Ovary (tissue), 9 donors: ENCODE measurements around the gene LRRC71. TPM values are rescaled to one million over a fixed set of nuclear protein-coding genes. Genes with fewer than 3 reads are reported as not detected.

Experiments used
- DNase-seq, 5 donors: peaks; one replicate each; pipeline ENCODE4 v3.0.0-alpha.2; 2019 to 2020
- H3K27ac ChIP-seq, 2 donors: fragments of 200-600 bp; one replicate each; pipeline versions ENCODE4 v1.5.1 to v1.8.0; 2019 to 2022
- H3K27me3 ChIP-seq: fragments of 200-600 bp; one replicate; pipeline ENCODE4 v1.8.0; 2022
- H3K36me3 ChIP-seq: fragments of 200-600 bp; sonication (generic); one replicate; pipeline ENCODE4 v1.5.1; 2019
- H3K4me1 ChIP-seq: one replicate; pipeline ENCODE4 v1.8.1; 2013; ENCODE audit warnings: mild to moderate bottlenecking, moderate library complexity; ENCODE audit not compliant: insufficient read depth
- H3K4me3 ChIP-seq: fragments of 200-600 bp; sonication (generic); one replicate; pipeline ENCODE4 v1.5.1; 2017
- H3K9me3 ChIP-seq, 2 donors: fragments of 200-600 bp in 1 of 2; sonication (generic) in 1 of 2; one replicate each; pipeline versions ENCODE4 v1.5.1 to v1.8.1; 2013 to 2019; ENCODE audit warnings: mild to moderate bottlenecking in 1 of 2, moderate library complexity in 1 of 2
- CTCF ChIP-seq, 3 donors: fragments of 450-650 bp in 2 of 3; fragments of 200-600 bp in 1 of 3; IDR thresholded peaks; one replicate each; pipeline versions ENCODE4 v1.5.1 to v1.8.0; 2016 to 2022; ENCODE audit warnings: antibody characterized with exemption in 3 of 3, mild to moderate bottlenecking in 1 of 3
- EP300 ChIP-seq: sonication (generic); formaldehyde crosslinking; IDR thresholded peaks from one replicate; pipeline ENCODE4 v1.6.1; 2017; ENCODE audit warnings: antibody characterized with exemption
- POLR2A ChIP-seq: fragments of 450-650 bp; IDR thresholded peaks from one replicate; pipeline ENCODE4 v1.6.1; 2017; ENCODE audit warnings: antibody characterized with exemption, mild to moderate bottlenecking, moderate library complexity
- WGBS, 3 donors: extraction: QIAGEN DNeasy Blood & Tissue Kit in 1 of 3; methylation state at CpG; one replicate each; pipeline versions ENCODE4 v1.1.5 to v1.1.7; 2013 to 2017; 5-methylcytosine and 5-hydroxymethylcytosine counted together
- intact Hi-C, 4 donors: fragments of 100-400 bp; cut with DNase I; formaldehyde crosslinking; loops; one replicate each; pipeline versions ENCODE4 v1.11.0 to v1.15.1; 2022 to 2023
- polyA plus RNA-seq, 2 donors: library from polyadenylated mRNA; stranded (reverse); fragments of 200-250 nt in 1 of 2; fragments of 350-450 nt in 1 of 2; fragmentation: Illumina TruSeq in 1 of 2; extraction: RNeasy Lipid Tissue Mini Kit (QIAGEN cat#74804) in 1 of 2; gene quantifications; one replicate each; pipeline ENCODE4 v1.2.3, GENCODE V29; 2013 to 2014
- total RNA-seq, 7 donors: library from RNA; depleted of rRNA in 2 of 7; stranded (reverse); fragments of >200 nt in 2 of 7; fragmentation: NEBNext Ultra II Directional in 3 of 7; extraction: Animal tissue kit (Norgen Biotek cat#: 25700) in 3 of 7; gene quantifications; one replicate each; pipeline versions ENCODE4 v1.1.0 to v1.2.4, GENCODE V29; 2016 to 2023
- donor health status: DM: no; HTN: no; CAD: no; lungs with moderate emphysema.
- donor health status: DM: no; HTN: no; CAD: no.
- donor health status: Bipolar disorder and iron deficiency.
- donor health status: DM: yes; HTN: yes; CAD: no.
- donor health status: DM: no; HTN: no; CAD: no.
- donor health status: DM: yes; HTN: yes; CAD: no.

LRRC71 gene
- total and polyA plus RNA-seq, 9 donors, result 0.07 to 11.1 (median 0.80) TPM; not detected in 3

- no peak for DNase-seq
- intact Hi-C loops, result no loop called here
- H3K9me3 ChIP-seq, result no peaks in the 10 kb centered on the region
- no peak overlapping the region for H3K4me3 ChIP-seq
- WGBS, 3 donors, result 40 to 52% (median 46%) methylated on average over 22 to 23 of the region's 23 CpGs
- H3K36me3 ChIP-seq, result no peaks in the 10 kb centered on the region
- H3K27me3 ChIP-seq, result no peaks in the 10 kb centered on the region
- H3K27ac ChIP-seq, result no peak overlapping the region
- H3K4me1 ChIP-seq, result peaks cover 34% of the 10 kb centered on the region
- TF ChIP-seq POLR2A (no peak), CTCF (IDR thresholded peaks at IDR 0.05) (no peak), EP300 (no peak)
Observed at GRCh38 chr1:156901966-156902915, 18.2 kb upstream of the LRRC71 start.

GRCh38 chr1:156903328-156904091 lies 16.9 kb upstream of the LRRC71 start:
- Histone ChIP-seq H3K9me3 (no peaks in the 10 kb centered on the region), H3K27ac (no peak overlapping the region), H3K36me3 (no peaks in the 10 kb centered on the region), H3K4me1 (peaks cover 32% of the 10 kb centered on the region), H3K27me3 (no peaks in the 10 kb centered on the region), H3K4me3 (no peak overlapping the region)
- no peak for DNase-seq
- intact Hi-C loops, result no loop called here
- WGBS, 3 donors, result 74 to 82% (median 82%) methylated on average over 15 of the region's 15 CpGs
- TF ChIP-seq CTCF (IDR thresholded peaks at IDR 0.05), result no peak
- TF ChIP-seq EP300, result no peak
- TF ChIP-seq POLR2A, result no peak

GRCh38 chr1:156904187-156904959 lies 16.1 kb upstream of the LRRC71 start:
- Histone ChIP-seq H3K36me3 (no peaks in the 10 kb centered on the region), H3K9me3 (no peaks in the 10 kb centered on the region), H3K4me1 (peaks cover 29% of the 10 kb centered on the region), H3K27me3 (no peaks in the 10 kb centered on the region), H3K4me3 (no peak overlapping the region), H3K27ac (no peak overlapping the region)
- WGBS, 3 donors, result 29 to 54% (median 42%) methylated on average over 19 of the region's 19 CpGs
- intact Hi-C loops, result no loop called here
- no peak for DNase-seq
- TF ChIP-seq EP300 (no peak), POLR2A (no peak), CTCF (IDR thresholded peaks at IDR 0.05) (no peak)

- Histone ChIP-seq H3K4me3 (no peak overlapping the region), H3K9me3 (no peaks in the 10 kb centered on the region), H3K36me3 (no peaks in the 10 kb centered on the region), H3K4me1 (peaks cover 29% of the 10 kb centered on the region), H3K27ac (no peak overlapping the region), H3K27me3 (no peaks in the 10 kb centered on the region)
- WGBS, 3 donors, result 85 to 94% (median 88%) methylated on average over 10 to 16 of the region's 16 CpGs
- TF ChIP-seq EP300 (no peak), CTCF (IDR thresholded peaks at IDR 0.05) (no peak), POLR2A (no peak)
- intact Hi-C loops, result no loop called here
- no peak for DNase-seq
Observed at GRCh38 chr1:156905176-156905575, 15.3 kb upstream of the LRRC71 start.
